ENCODE measurements around the gene SNX25. TPM values are rescaled to one million over a fixed set of nuclear protein-coding genes. Genes with fewer than 3 reads are reported as not detected.
A peak's percentile ranks its signal among the peaks of the same experiment; 100 is the strongest.

SNX25 gene
- total and polyA plus RNA-seq, 10 donors = 9.6 to 49.6 (median 35.2) TPM

- H3K9me3 ChIP-seq = no peaks in the 10 kb centered on the region
- no peak overlapping the region for H3K4me3 ChIP-seq
- intact Hi-C loops (cut with DNase I; ENCODE audit: low total_unique reads) = no loop called here
- 95 to 100% (median 97%) methylated on average over 2 of the region's 2 CpGs for WGBS, 5 donors
- no peak for TF ChIP-seq POLR2AphosphoS5 (IDR thresholded peaks at IDR 0.05)
- no peak for TF ChIP-seq CTCF (IDR thresholded peaks at IDR 0.05 in 8 of 11, conservative IDR thresholded peaks at IDR 0.05 in 3 of 11)
- no peak for TF ChIP-seq POLR2A (IDR thresholded peaks at IDR 0.05)
- no peak for DNase-seq
- H3K27ac ChIP-seq = no peak overlapping the region
- H3K36me3 ChIP-seq = peaks cover 0 to 85% (median 45%) of the 10 kb centered on the region in 6 donors
- H3K4me1 ChIP-seq = peaks cover 0 to 10% (median 0%) of the 10 kb centered on the region in 6 donors
- H3K27me3 ChIP-seq (replicated peaks in 1 of 7) = no peaks in the 10 kb centered on the region
Measured at GRCh38 chr4:185408432-185408831, 199.0 kb downstream of the SNX25 start.

DNA sequence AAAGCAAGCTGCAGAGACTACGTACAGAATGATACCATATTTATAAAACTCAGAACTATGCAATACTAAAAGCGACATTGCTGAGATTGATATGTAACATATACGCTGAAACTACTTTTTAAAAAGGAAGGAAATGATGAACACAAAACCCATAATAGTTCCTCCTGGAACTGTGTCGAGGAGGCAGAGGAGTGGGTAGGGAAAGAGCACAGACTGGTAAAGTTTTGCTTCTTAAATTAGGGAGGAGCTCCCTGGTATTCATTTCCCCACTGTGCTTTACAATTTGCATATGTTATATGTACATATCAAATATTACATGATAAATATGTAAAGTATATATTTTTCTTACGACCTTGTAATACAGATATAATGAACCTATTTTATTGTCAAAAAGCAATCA, 202.5 kb downstream of the SNX25 start:
- TF ChIP-seq POLR2AphosphoS5 (IDR thresholded peaks at IDR 0.05) = no peak
- TF ChIP-seq CTCF (IDR thresholded peaks at IDR 0.05 in 8 of 11, conservative IDR thresholded peaks at IDR 0.05 in 3 of 11) = no peak
- no peak for TF ChIP-seq POLR2A (IDR thresholded peaks at IDR 0.05)
- Histone ChIP-seq H3K27ac (peak overlapping the region in 3 of 8 donors; percentile 12 to 36 (median 14)), H3K27me3 (replicated peaks in 1 of 7) (no peaks in the 10 kb centered on the region), H3K4me3 (no peak overlapping the region), H3K9me3 (no peaks in the 10 kb centered on the region), H3K4me1 (peaks cover 0 to 10% (median 0%) of the 10 kb centered on the region in 6 donors), H3K36me3 (peaks cover 0 to 87% (median 37%) of the 10 kb centered on the region in 6 donors)
- intact Hi-C loops (cut with DNase I; ENCODE audit: low total_unique reads) = no loop called here
- no peak for DNase-seq
- WGBS, 5 donors = 53 to 66% (median 56%) methylated on average over 5 of the region's 5 CpGs

DNA sequence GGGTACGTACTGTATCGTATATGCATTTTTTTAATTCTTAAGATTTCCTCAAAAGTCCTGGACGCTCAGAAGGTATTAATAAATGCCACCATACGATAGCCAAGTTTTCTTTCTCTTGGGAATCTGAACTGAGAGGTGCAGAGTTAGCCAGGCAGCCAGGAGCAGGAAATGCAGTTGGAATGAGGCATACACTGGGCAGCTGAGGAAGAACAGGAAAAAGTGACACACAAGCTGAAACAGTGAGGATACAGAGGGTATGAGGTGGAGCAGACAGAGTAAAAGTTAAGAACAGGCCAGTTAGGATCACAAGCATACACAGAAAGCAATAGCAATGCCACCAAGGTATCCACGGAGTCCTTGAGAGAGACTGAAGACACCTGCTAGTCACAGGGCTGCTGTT, 203.0 kb downstream of the SNX25 start:
- H3K27me3 ChIP-seq (replicated peaks in 1 of 7) = no peaks in the 10 kb centered on the region
- WGBS, 5 donors = 83 to 90% (median 90%) methylated on average over 5 of the region's 5 CpGs
- peak overlapping the region in 3 of 8 donors; percentile 12 to 36 (median 14) for H3K27ac ChIP-seq
- H3K9me3 ChIP-seq = no peaks in the 10 kb centered on the region
- no peak for DNase-seq
- H3K4me3 ChIP-seq = no peak overlapping the region
- H3K4me1 ChIP-seq = peaks cover 0 to 10% (median 0%) of the 10 kb centered on the region in 6 donors
- no peak for TF ChIP-seq CTCF (IDR thresholded peaks at IDR 0.05 in 8 of 11, conservative IDR thresholded peaks at IDR 0.05 in 3 of 11)
- peaks cover 0 to 87% (median 41%) of the 10 kb centered on the region in 6 donors for H3K36me3 ChIP-seq
- intact Hi-C loops (cut with DNase I; ENCODE audit: low total_unique reads) = no loop called here

Other genes with a start within 250 kb of the SNX25 start
- gene HELT, start 191.1 kb upstream of the SNX25 start, total RNA-seq = not detected
- gene HELT, start 191.1 kb upstream of the SNX25 start, polyA plus RNA-seq = under 1 TPM in 2 of 3 donors, not detected in 1; 0.20 to 0.26 TPM
- 10 to 100 TPM in 6 of 7 donors, 1 to 10 TPM in 1; 8.5 to 17.2 (median 12.7) TPM for gene SLC25A4, start 66.3 kb upstream of the SNX25 start, total RNA-seq
- gene SLC25A4, start 66.3 kb upstream of the SNX25 start, polyA plus RNA-seq = 10 to 100 TPM in 1 of 3 donors, 1 to 10 TPM in 2; 6.2 to 11.5 (median 7.9) TPM
- gene CFAP97, start 5.6 kb upstream of the SNX25 start, total RNA-seq = 10 to 100 TPM; 34.0 to 48.6 (median 40.6) TPM
- gene CFAP97, start 5.6 kb upstream of the SNX25 start, polyA plus RNA-seq = 10 to 100 TPM in 1 of 3 donors, 1 to 10 TPM in 2; 4.8 to 12.4 (median 8.0) TPM
- 1 to 10 TPM in 5 of 7 donors, under 1 TPM in 2; 0.47 to 2.4 (median 1.2) TPM for gene LRP2BP, start 186.3 kb downstream of the SNX25 start, total RNA-seq
- gene LRP2BP, start 186.3 kb downstream of the SNX25 start, polyA plus RNA-seq = under 1 TPM; 0.17 to 0.48 (median 0.29) TPM
- gene ANKRD37, start 187.2 kb downstream of the SNX25 start, total RNA-seq = 10 to 100 TPM in 3 of 7 donors, 1 to 10 TPM in 4; 6.9 to 21.1 (median 8.9) TPM
- gene ANKRD37, start 187.2 kb downstream of the SNX25 start, polyA plus RNA-seq = 10 to 100 TPM in 2 of 3 donors, 1 to 10 TPM in 1; 6.0 to 12.0 (median 10.5) TPM
- gene UFSP2, start 216.4 kb downstream of the SNX25 start, total RNA-seq = 10 to 100 TPM; 19.9 to 44.1 (median 26.3) TPM
- 10 to 100 TPM; 11.0 to 16.9 (median 13.4) TPM for gene UFSP2, start 216.4 kb downstream of the SNX25 start, polyA plus RNA-seq